ENCODE results near the gene EFS.

- TF ChIP-seq CTCF (IDR thresholded peaks at IDR 0.05) (no peak), POLR2A (IDR thresholded peaks at IDR 0.05) (no peak)
These were observed 34.6 kb upstream of the EFS start for GRCh38 chr14:23399591-23399990.

Measured in thyroid gland (tissue), 4 donors.